ENCODE measurements around the gene CDH9.

GRCh38 chr5:27026063-27026462 is 12.3 kb downstream of the CDH9 start:
- TF ChIP-seq CTCF (IDR thresholded peaks at IDR 0.05): no peak
- no peak for TF ChIP-seq POLR2A (IDR thresholded peaks at IDR 0.05)

Data from heart left ventricle (tissue), 13 donors.